H7 (cell line): ENCODE data around the gene PBX1. TPM values are rescaled to one million over a fixed set of nuclear protein-coding genes. Genes with fewer than 3 reads are reported as not detected.
"Not testable (repeated sequence)": the region's sequence is repeated elsewhere in the genome, so short reads cannot be mapped to it uniquely, and the experiment has no call there.

ENCODE experiments used
- DNase-seq: peaks from one replicate; pipeline ENCODE4 v3.0.0; 2012
- H3K27me3 ChIP-seq: 2 replicates; pipeline ENCODE4 v1.6.0; 2011; ENCODE audit warnings: mild to moderate bottlenecking, low read length; ENCODE audit not compliant: control insufficient read depth, insufficient read depth
- H3K36me3 ChIP-seq: replicated peaks from 2 replicates; pipeline ENCODE4 v1.5.1; 2011; ENCODE audit warnings: low read length; ENCODE audit not compliant: control insufficient read depth, insufficient read depth
- H3K4me3 ChIP-seq: 2 replicates; pipeline ENCODE4 v1.5.1; 2011; ENCODE audit warnings: low read depth, mild to moderate bottlenecking, control low read depth, low read length, moderate library complexity; ENCODE audit not compliant: insufficient read depth
- total RNA-seq: library from RNA; depleted of rRNA; stranded (reverse); fragments of >200 nt; shearing (Covaris generic); gene quantifications from 2 replicates; pipeline ENCODE4 v1.2.3, GENCODE V29; 2014; rRNA removed

PBX1 gene
- 70.5 and 92.6 TPM in 2 replicates for total RNA-seq

- Histone ChIP-seq H3K27me3 (no peaks in the 10 kb centered on the region), H3K36me3 (no peaks in the 10 kb centered on the region), H3K4me3 (peak within 1 kb of the TSS; percentile 90)
- peak; percentile 94 for DNase-seq
Measured at GRCh38 chr1:164558461-164559341, at the start of gene PBX1. Gene PBX1, plus strand, starts transcription at chr1:164559184.

DNA sequence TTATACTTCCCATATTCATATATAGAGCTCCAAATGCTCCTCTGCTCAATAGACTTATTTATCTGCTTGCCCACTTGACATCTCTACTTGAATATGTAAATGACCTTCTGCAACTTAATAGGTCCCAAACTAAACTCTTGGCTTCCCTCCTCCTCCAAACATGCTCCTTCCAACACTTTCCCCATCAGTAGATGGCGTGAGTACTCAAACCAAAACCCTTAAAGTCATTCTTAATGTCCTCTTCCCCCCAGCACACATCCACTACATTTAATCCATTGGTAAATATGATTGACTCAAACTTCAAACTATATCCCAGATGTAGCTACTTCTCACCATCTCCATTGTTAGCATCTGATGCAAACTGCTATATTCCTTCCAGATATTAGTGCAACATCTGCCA lies 48.5 kb upstream of the PBX1 start:
- no peak for DNase-seq
- Histone ChIP-seq H3K36me3 (no peaks in the 10 kb centered on the region), H3K4me3 (no peak overlapping the region), H3K27me3 (no peaks in the 10 kb centered on the region)

DNA sequence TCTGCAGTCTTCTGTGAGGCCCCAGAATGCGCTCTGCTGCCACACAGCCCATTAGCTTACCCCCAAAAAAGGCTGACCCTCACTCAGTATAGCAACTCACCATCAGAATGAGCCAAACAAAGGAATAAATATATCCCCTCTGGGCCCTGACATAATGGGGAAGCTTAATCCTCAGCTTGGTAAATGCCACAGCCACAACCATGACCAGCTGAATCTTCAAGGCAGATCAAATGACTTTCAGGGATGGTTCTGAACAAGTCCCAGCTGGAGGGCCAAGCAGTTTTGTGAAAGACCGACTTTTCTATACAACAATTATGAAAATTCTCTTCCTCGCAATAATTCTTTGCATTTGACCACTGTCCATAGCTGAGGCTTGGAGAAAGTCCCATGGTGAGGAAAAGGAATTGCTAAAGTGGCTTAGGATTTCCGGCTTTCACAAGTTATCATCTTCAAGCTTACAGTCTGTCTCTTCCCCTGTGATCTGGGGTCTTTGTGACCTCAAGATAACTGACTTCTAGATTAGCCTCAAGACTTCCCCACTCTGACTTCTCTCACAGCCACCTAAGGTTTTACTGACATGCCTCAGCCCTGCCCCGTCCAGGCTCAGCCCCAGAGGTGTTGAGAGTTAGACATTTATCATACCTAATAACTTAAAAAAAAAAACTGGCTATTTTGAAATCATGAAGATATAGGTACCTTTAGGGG lies 47.8 kb upstream of the PBX1 start:
- DNase-seq = no peak
- no peak overlapping the region for H3K4me3 ChIP-seq
- H3K27me3 ChIP-seq = no peaks in the 10 kb centered on the region
- no peaks in the 10 kb centered on the region for H3K36me3 ChIP-seq

DNA sequence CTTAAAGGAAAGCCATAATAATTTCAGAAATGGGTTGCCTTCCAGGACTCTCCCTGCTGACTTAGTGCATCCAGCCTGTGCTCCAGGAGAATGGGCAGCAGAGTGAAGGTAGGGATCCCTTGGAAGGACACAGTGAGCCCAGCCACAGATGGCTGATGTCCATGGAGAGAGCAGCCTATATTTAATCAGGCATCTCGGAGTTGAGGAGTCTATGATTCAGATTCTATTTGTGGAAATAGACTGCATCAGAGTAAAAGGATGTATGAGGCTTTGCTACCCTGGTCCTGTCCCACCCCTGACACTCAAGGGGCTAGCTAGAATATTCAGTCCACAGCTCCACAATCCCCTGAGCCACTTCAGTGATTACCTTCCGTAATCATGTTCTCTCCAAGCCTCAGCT lies 43.8 kb upstream of the PBX1 start:
- H3K4me3 ChIP-seq = no peak overlapping the region
- DNase-seq = no peak
- no peaks in the 10 kb centered on the region for H3K27me3 ChIP-seq
- H3K36me3 ChIP-seq = no peaks in the 10 kb centered on the region

DNA sequence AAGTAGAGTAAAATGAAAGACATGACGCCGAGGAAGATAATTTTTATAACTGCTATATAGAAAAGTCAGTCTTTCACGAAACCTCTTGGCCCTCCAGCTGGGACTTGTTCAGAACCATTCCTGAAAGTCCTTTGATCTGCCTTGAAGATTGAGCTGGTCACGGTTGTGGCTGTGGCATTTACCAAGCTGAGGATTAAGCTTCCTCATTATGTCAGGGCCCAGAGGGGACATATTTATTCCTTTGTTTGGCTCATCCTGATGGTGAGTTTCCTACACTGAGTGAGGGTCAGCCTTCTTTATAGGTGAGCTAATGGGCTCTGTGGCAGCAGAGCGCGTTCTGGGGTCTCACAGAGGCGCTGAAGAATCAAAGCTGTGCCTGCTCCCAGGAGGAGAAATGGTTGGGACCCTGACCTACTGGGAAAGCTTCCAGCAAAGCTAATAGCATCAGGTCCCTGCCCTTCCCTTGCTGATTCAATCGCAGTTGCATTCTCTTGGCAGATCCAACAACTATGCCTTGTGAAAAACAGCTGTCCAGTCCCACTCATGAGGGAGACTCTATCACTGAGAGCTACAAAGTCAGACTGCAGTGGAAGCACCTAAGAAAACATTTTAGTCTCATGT lies 43.2 kb upstream of the PBX1 start:
- H3K27me3 ChIP-seq = no peaks in the 10 kb centered on the region
- H3K4me3 ChIP-seq = no peak overlapping the region
- no peak for DNase-seq
- no peaks in the 10 kb centered on the region for H3K36me3 ChIP-seq

DNA sequence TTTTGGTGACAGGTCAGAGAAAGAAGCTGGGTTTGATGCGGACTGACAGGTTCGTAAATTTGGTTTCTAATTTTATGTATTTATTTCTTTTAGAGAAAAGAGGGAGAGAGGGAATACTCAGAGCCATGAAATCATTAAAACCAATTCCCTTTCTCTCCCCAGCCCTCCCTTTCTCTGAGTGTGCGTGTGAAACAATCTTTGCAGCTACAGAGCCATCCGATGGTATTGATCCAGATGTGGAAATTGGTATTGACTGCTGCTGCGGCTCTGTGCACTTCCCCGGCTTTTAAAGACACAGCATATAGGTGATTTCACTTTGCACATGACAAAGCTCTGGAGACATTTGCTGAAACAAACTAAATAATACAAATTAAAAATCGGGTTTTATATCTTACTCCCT lies 42.4 kb upstream of the PBX1 start:
- Histone ChIP-seq H3K36me3 (no peaks in the 10 kb centered on the region), H3K27me3 (no peaks in the 10 kb centered on the region), H3K4me3 (no peak overlapping the region)
- no peak for DNase-seq

DNA sequence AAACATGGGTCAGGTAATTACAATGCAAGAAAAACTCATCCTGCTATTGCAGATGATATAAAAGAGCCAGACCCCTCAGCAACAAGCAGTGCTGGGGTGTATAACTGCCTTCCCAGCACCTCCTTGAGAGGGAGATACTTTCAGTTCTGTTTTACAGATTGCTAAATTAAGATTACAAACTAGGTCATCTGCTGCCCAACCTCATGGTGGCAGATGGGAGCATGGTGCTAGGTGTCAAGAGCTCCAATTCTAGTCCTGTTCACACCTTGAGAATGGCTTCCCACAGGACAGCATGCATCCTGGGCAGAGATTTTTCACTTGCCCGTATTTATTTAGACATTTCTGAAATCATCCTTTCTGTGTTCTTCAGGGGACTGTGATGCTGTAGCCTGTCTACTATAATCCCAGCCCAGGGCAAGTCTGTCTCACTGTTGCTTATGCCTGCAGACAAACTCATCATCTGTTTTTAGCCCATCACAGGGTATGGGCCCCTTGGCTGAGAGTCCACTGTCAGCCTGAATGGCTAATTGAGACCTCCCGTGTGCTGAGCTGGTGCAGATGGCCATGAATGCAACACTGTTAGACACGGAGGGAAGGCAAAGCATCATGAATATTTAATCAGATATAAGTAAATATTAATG lies 40.2 kb upstream of the PBX1 start:
- DNase-seq = no peak
- Histone ChIP-seq H3K36me3 (no peaks in the 10 kb centered on the region), H3K4me3 (no peak overlapping the region), H3K27me3 (no peaks in the 10 kb centered on the region)

- H3K36me3 ChIP-seq = no peaks in the 10 kb centered on the region
- DNase-seq = no peak
- H3K27me3 ChIP-seq = no peaks in the 10 kb centered on the region
Measured at GRCh38 chr1:164519426-164519825, 39.6 kb upstream of the PBX1 start.

DNA sequence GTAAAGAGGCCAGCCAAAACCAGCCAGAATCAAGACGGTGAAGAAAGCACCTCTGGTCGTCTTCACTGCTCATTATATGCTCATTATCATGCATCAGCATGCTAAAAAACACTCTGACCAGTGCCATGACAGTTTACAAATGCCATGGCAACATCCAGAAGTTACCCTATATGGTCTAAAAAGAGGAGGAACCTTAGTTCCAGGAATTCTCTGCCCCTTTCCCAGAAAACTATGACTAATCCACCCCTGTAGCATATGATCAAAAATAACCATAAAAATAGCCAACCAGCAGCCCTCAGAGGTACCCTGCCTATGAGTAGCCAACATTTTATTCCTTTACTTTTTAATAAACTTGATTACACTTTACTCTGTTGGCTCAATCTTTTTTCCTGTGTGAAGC lies 34.2 kb upstream of the PBX1 start:
- no peak for DNase-seq
- Histone ChIP-seq H3K27me3 (no peaks in the 10 kb centered on the region), H3K36me3 (no peaks in the 10 kb centered on the region), H3K4me3 (no peak overlapping the region)

More at GRCh38 chr1:164519426-164519825, 39.6 kb upstream of the PBX1 start:
- H3K4me3 ChIP-seq = no peak overlapping the region

GRCh38 chr1:164534863-164535610 lies 23.9 kb upstream of the PBX1 start:
- H3K4me3 ChIP-seq = no peak overlapping the region
- no peaks in the 10 kb centered on the region for H3K36me3 ChIP-seq
- H3K27me3 ChIP-seq = no peaks in the 10 kb centered on the region
- DNase-seq = no peak

GRCh38 chr1:164552463-164552988 lies 6.5 kb upstream of the PBX1 start:
- DNase-seq, H3K4me3 ChIP-seq, H3K27me3 ChIP-seq, H3K36me3 ChIP-seq: not testable (repeated sequence)

DNA sequence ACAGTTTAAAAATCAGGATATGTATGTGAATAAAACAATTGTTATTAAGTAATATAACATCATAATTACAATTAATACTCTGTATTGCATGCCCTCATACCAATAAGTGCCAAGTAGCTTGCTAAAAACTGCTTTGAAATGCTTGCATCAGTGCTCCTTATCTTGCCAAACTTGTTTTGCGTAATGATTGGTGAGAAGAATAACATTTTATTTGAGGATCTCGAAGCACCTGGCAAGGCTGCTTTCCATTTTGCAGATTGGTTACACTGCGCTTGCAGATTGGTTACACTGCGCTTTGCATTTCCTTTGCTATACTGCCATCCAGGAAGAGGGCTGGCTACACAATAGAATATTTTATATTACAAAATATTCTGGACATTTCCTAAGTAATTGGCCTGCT lies 1.7 kb upstream of the PBX1 start:
- DNase-seq = no peak
- Histone ChIP-seq H3K36me3 (no peaks in the 10 kb centered on the region), H3K27me3 (no peaks in the 10 kb centered on the region)

GRCh38 chr1:164559342-164560051 lies 513 bp downstream of the PBX1 start:
- H3K27me3 ChIP-seq = no peaks in the 10 kb centered on the region
- no peaks in the 10 kb centered on the region for H3K36me3 ChIP-seq
- H3K4me3 ChIP-seq = peak overlapping the region; percentile 90
- peak; percentile 65 for DNase-seq

More for the DNA sequence above, 1.7 kb upstream of the PBX1 start:
- H3K4me3 ChIP-seq = no peak overlapping the region
